PC-3 (cell line): ENCODE data around the gene ST6GAL1. TPM values are rescaled to one million over a fixed set of nuclear protein-coding genes. Genes with fewer than 3 reads are reported as not detected.

Experiments
- ATAC-seq: fragments of 200-7000 bp; cut with Tn5 transposase; 2 replicates; pipeline ENCODE4 v1.9.1; 2020; ENCODE audit warnings: mild to moderate bottlenecking, moderate library complexity
- BruUV-seq: library from RNA; stranded (reverse); fragments of 400-500 nt; replicated peaks from 2 replicates; lab custom pipeline; 2021; lab: Mats Ljungman, UMichigan
- CTCF ChIA-PET: fragments of 300-600 bp; sonication (Branson Sonifier 250); formaldehyde crosslinking; loops from one replicate; lab custom pipeline; 2022; ENCODE audit warnings: antibody characterized with exemption; lab: Charles Lee
- POLR2A ChIA-PET: fragments of 300-600 bp; sonication (Branson Sonifier 250); formaldehyde crosslinking; loops from one replicate; lab custom pipeline; 2022; ENCODE audit warnings: antibody characterized with exemption; ENCODE audit not compliant: unreplicated experiment; lab: Charles Lee
- DNase-seq: peaks from one replicate; pipeline ENCODE4 v3.0.0-alpha.2; 2015
- H2AFZ ChIP-seq: fragments of 300-600 bp; sonication (generic); 2 replicates; pipeline ENCODE4 v1.6.0; 2016; ENCODE audit warnings: antibody characterized with exemption, low read length
- H3F3A ChIP-seq: fragments of 300-600 bp; sonication (generic); one replicate; pipeline ENCODE4 v1.6.0; 2017; ENCODE audit warnings: antibody characterized with exemption, low read length, control low read depth, mild to moderate bottlenecking; ENCODE audit not compliant: unreplicated experiment
- H3K27ac ChIP-seq: fragments of 300-600 bp; sonication (generic); 2 replicates; pipeline ENCODE4 v1.5.1; 2016; ENCODE audit warnings: mild to moderate bottlenecking, low read length
- H3K27me3 ChIP-seq: fragments of 300-600 bp; sonication (generic); 2 replicates; pipeline ENCODE4 v1.6.1; 2016; ENCODE audit warnings: low read length, mixed read lengths
- H3K36me3 ChIP-seq: fragments of 300-600 bp; sonication (generic); 2 replicates; pipeline ENCODE4 v1.6.1; 2016; ENCODE audit warnings: low read depth, mixed run types, low read length, mixed read lengths
- H3K4me1 ChIP-seq: fragments of 300-600 bp; sonication (generic); 2 replicates; pipeline ENCODE4 v1.5.1; 2016; ENCODE audit warnings: low read length; ENCODE audit not compliant: insufficient read depth
- H3K4me2 ChIP-seq: fragments of 300-600 bp; sonication (generic); 2 replicates; pipeline ENCODE4 v1.6.0; 2016; ENCODE audit warnings: low read length
- H3K4me3 ChIP-seq: fragments of 300-600 bp; sonication (generic); 2 replicates; pipeline ENCODE4 v1.5.1; 2016; ENCODE audit warnings: mild to moderate bottlenecking, low read length, mixed read lengths
- H3K79me2 ChIP-seq: fragments of 300-600 bp; sonication (generic); 2 replicates; pipeline ENCODE4 v1.6.1; 2017; ENCODE audit warnings: low read length, mixed read lengths
- H3K9ac ChIP-seq: fragments of 300-600 bp; sonication (generic); 2 replicates; pipeline ENCODE4 v1.6.0; 2016; ENCODE audit warnings: mild to moderate bottlenecking, low read length
- H3K9me2 ChIP-seq: fragments of 300-600 bp; sonication (generic); replicated peaks from 2 replicates; pipeline ENCODE4 v1.6.1; 2016; ENCODE audit warnings: mixed run types, low read length, mixed read lengths
- H3K9me3 ChIP-seq: fragments of 300-600 bp; sonication (generic); 2 replicates; pipeline ENCODE4 v1.6.1; 2016; ENCODE audit warnings: low read length, mixed read lengths
- H4K20me1 ChIP-seq: fragments of 300-600 bp; sonication (generic); 2 replicates; pipeline ENCODE4 v1.6.1; 2016; ENCODE audit warnings: low read length, mixed read lengths
- CTCF ChIP-seq: fragments of 300-600 bp; sonication (generic); conservative IDR thresholded peaks from 2 replicates; pipeline ENCODE4 v1.5.1; 2017; ENCODE audit warnings: antibody characterized with exemption, low read depth, mild to moderate bottlenecking, low read length
- EZH2 ChIP-seq: fragments of 300-600 bp; sonication (generic); IDR thresholded peaks from one replicate; pipeline ENCODE4 v1.6.1; 2017; ENCODE audit warnings: antibody characterized with exemption, mild to moderate bottlenecking, low read length; ENCODE audit not compliant: unreplicated experiment
- EZH2phosphoT487 ChIP-seq: fragments of 300-600 bp; sonication (generic); IDR thresholded peaks from 2 replicates; pipeline ENCODE4 v1.6.1; 2018; ENCODE audit warnings: mild to moderate bottlenecking, antibody characterized with exemption, low read length, borderline replicate concordance
- intact Hi-C: fragments of 100-400 bp; cut with micrococcal nuclease; formaldehyde crosslinking; loops from 2 replicates; pipeline ENCODE4 v1.9.0; 2023
- total RNA-seq: library from RNA; depleted of rRNA; stranded (reverse); fragments of >200 nt; gene quantifications from 2 replicates; pipeline ENCODE4 v1.2.3, GENCODE V29; 2014

The ST6GAL1 gene
- total RNA-seq, 1 experiment from 2014 or later = 9.4 TPM

DNA sequence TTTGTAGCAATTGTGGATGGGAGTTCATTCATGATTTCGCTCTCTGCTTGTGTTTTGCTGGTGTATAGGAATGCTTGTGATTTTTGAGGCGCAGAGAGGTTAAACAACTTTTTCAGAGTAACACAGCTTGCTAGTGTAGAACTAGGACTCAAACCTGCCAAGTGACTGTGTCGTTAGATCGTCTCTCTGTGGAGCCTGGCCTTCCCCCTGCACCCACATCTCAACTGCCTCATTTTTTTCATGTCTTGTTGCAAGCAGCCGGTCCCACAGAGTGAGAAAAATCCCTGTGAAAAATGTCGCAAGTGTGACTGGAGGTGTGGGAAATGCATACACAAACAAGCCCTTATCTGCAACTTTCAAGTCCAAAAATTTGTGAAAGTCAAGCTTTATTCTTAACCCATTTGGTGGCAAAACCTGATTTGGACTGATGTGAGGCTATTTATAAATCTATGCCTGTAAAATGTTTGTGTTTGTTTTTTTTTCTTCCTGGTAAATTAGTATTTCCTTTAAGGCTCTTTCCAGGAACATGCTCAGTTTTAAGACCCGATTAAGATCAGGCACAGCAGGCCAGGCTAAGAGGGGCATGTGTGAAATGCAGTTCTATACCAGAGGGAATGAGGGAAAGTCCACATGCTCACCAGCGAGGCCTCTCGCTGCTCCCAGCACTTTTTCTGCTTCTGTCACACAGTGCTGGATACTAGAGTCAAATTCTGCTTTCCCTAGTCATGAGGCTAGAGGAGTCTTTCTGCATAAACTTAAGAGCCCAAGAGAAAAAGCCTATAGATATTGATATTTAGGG, 25.8 kb downstream of the ST6GAL1 start:
- Histone ChIP-seq H4K20me1 (no peaks in the 10 kb centered on the region), H3K4me2 (no peak overlapping the region), H3K4me1 (no peaks in the 10 kb centered on the region; the same call in 1 of the 2 replicates), H3F3A (no peaks in the 10 kb centered on the region), H3K9me3 (no peaks in the 10 kb centered on the region), H3K4me3 (no peak overlapping the region), H3K27me3 (no peaks in the 10 kb centered on the region), H3K36me3 (no peaks in the 10 kb centered on the region), H3K79me2 (no peaks in the 10 kb centered on the region), H3K9ac (no peak overlapping the region), H3K27ac (no peak overlapping the region), H2AFZ (no peak overlapping the region), H3K9me2 (no peaks in the 10 kb centered on the region)
- ATAC-seq (no peak), DNase-seq (no peak)
- intact Hi-C loops = no loop called here
- BruUV-seq = no TSS peak
- ChIA-PET CTCF (no interaction called here), POLR2A (no interaction called here)
- TF ChIP-seq CTCF (no peak), EZH2 (no peak), EZH2phosphoT487 (no peak)

DNA sequence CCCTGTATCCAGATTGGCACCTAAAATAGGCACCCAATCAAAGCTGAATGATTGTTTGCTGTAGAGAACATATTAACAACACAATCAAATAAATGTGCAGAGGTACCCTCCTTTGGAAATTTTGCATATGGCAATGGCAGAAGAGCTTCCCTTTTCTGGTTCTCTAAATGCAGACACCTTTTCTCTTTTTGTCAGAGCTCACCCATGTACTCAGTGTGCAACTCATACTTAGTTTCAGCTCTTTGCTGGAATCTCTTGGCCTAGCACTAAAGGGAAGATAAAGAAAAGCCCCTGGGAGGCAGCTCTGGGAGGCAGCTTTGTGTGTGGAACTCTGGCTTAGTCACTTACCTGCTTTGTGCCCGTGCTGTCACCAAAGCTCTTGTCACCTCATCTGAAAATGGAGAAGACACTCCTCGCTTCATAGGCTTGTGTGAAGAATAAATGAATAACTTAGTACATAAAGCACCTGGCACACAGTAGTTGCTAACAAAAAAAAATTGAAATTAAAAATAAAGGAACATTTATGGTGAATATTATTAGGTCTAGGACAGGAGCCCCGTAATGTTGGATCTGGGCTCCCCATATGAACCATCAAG, 28.8 kb downstream of the ST6GAL1 start:
- ChIA-PET POLR2A (no interaction called here), CTCF (no interaction called here)
- intact Hi-C loops = no loop called here
- Histone ChIP-seq H3K36me3 (no peaks in the 10 kb centered on the region), H3K4me2 (no peak overlapping the region), H3K9me2 (no peaks in the 10 kb centered on the region), H3K79me2 (no peaks in the 10 kb centered on the region), H3F3A (no peaks in the 10 kb centered on the region), H3K27me3 (no peaks in the 10 kb centered on the region), H3K9ac (no peak overlapping the region), H3K27ac (no peak overlapping the region), H4K20me1 (no peaks in the 10 kb centered on the region), H2AFZ (no peak overlapping the region), H3K4me1 (no peaks in the 10 kb centered on the region), H3K4me3 (no peak overlapping the region), H3K9me3 (no peaks in the 10 kb centered on the region)
- no peak for TF ChIP-seq EZH2
- no peak for TF ChIP-seq CTCF
- no peak for TF ChIP-seq EZH2phosphoT487
- ATAC-seq (no peak), DNase-seq (no peak)
- no TSS peak for BruUV-seq

DNA sequence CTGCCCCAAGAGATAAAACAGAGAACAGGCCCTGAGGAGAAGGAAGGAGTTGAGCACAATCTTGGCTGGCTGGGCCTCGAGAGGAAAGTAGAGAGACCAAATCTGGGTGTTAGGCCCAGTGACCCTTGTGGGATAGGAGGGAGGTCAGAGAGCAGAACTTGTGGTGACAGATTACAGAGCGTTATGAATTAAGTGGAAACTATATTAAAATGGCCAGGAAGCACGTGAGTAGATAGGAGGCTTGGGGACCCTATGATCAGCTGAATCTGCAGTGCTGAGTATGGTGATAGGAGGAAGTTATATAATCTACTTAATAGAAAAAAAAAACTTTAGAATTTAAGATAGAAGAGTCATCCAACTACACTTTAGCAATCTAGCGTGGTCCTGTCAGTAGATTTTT, 30.0 kb downstream of the ST6GAL1 start:
- no peaks in the 10 kb centered on the region for H3K27me3 ChIP-seq
- H3K27ac ChIP-seq = no peak overlapping the region
- H3K4me3 ChIP-seq = no peak overlapping the region
- no peaks in the 10 kb centered on the region for H3K79me2 ChIP-seq
- H3F3A ChIP-seq = no peaks in the 10 kb centered on the region
- H2AFZ ChIP-seq = no peak overlapping the region
- H3K9me2 ChIP-seq = no peaks in the 10 kb centered on the region
- intact Hi-C loops = no loop called here
- no peak overlapping the region for H3K9ac ChIP-seq
- ATAC-seq (no peak), DNase-seq (no peak)
- no peak overlapping the region for H3K4me2 ChIP-seq
- CTCF ChIA-PET = no interaction called here
- H3K4me1 ChIP-seq = no peaks in the 10 kb centered on the region
- POLR2A ChIA-PET = no interaction called here
- TF ChIP-seq EZH2phosphoT487 (no peak), CTCF (no peak), EZH2 (no peak)
- no peaks in the 10 kb centered on the region for H3K36me3 ChIP-seq
- H3K9me3 ChIP-seq = no peaks in the 10 kb centered on the region
- no peaks in the 10 kb centered on the region for H4K20me1 ChIP-seq
- no TSS peak for BruUV-seq
